ENCODE measurements around the gene BSN.
A peak's percentile ranks its signal among the peaks of the same experiment; 100 is the strongest.

The BSN gene

GRCh38 chr3:49626796-49627195, 72.5 kb downstream of the BSN start:
- Mint-ChIP-seq H3K4me1 (peaks cover 18% of the 10 kb centered on the region), H3K9me3 (no peaks in the 10 kb centered on the region), H3K27me3 (no peaks in the 10 kb centered on the region), H3K27ac (no peak overlapping the region), H3K4me3 (no peak overlapping the region)
- ATAC-seq: no peak
- no peak for DNase-seq

- Mint-ChIP-seq H3K4me1 (peaks cover 18% of the 10 kb centered on the region), H3K9me3 (no peaks in the 10 kb centered on the region), H3K4me3 (no peak overlapping the region), H3K27me3 (no peaks in the 10 kb centered on the region), H3K27ac (no peak overlapping the region)
- DNase-seq (no peak), ATAC-seq (no peak)
Measured at GRCh38 chr3:49627634-49628033, 73.4 kb downstream of the BSN start.

- Mint-ChIP-seq H3K27me3 (no peaks in the 10 kb centered on the region), H3K4me3 (no peak overlapping the region), H3K9me3 (no peaks in the 10 kb centered on the region), H3K4me1 (peaks cover 18% of the 10 kb centered on the region), H3K27ac (peak overlapping the region in 1 of 2 donors; percentile 64)
- no peak for DNase-seq
- no peak for ATAC-seq
Measured at GRCh38 chr3:49628249-49628648, 74.0 kb downstream of the BSN start.

- H3K27me3 Mint-ChIP-seq: no peaks in the 10 kb centered on the region
- ATAC-seq: no peak
- H3K4me1 Mint-ChIP-seq: peaks cover 18% of the 10 kb centered on the region
- H3K27ac Mint-ChIP-seq: no peak overlapping the region
- no peak for DNase-seq
- H3K9me3 Mint-ChIP-seq: no peaks in the 10 kb centered on the region
- H3K4me3 Mint-ChIP-seq: no peak overlapping the region
Measured at GRCh38 chr3:49629451-49629850, 75.2 kb downstream of the BSN start.

GRCh38 chr3:49629866-49630265, 75.6 kb downstream of the BSN start:
- no peak for DNase-seq
- Mint-ChIP-seq H3K9me3 (no peaks in the 10 kb centered on the region), H3K4me3 (no peak overlapping the region), H3K27me3 (no peaks in the 10 kb centered on the region), H3K4me1 (peaks cover 18% of the 10 kb centered on the region), H3K27ac (no peak overlapping the region)
- no peak for ATAC-seq

DNA sequence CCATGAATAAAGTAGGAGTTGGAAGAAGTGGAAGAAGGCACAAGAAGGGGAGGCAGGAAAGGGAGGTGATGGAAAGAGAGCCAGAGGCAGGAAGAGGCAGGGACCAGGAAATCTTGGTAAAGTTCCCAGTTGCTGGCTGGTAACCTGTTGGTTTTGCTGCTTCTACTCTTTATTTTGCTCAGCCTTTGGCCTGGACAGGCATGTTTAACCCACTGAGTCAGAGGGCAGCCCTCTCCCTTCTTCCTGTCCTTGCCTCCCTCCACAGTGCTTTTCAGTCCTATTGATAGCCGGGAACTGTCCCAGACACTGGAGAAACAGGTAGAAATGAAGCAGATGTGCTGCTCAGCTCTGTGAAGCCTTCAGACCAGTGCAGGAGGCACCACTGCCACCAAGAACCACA, 76.5 kb downstream of the BSN start:
- DNase-seq: no peak
- Mint-ChIP-seq H3K4me1 (peaks cover 18% of the 10 kb centered on the region), H3K9me3 (no peaks in the 10 kb centered on the region), H3K4me3 (no peak overlapping the region), H3K27ac (no peak overlapping the region), H3K27me3 (no peaks in the 10 kb centered on the region)
- ATAC-seq: no peak

- no peak for DNase-seq
- no peak overlapping the region for H3K27ac Mint-ChIP-seq
Measured at GRCh38 chr3:49634736-49635135, 80.5 kb downstream of the BSN start.

DNA sequence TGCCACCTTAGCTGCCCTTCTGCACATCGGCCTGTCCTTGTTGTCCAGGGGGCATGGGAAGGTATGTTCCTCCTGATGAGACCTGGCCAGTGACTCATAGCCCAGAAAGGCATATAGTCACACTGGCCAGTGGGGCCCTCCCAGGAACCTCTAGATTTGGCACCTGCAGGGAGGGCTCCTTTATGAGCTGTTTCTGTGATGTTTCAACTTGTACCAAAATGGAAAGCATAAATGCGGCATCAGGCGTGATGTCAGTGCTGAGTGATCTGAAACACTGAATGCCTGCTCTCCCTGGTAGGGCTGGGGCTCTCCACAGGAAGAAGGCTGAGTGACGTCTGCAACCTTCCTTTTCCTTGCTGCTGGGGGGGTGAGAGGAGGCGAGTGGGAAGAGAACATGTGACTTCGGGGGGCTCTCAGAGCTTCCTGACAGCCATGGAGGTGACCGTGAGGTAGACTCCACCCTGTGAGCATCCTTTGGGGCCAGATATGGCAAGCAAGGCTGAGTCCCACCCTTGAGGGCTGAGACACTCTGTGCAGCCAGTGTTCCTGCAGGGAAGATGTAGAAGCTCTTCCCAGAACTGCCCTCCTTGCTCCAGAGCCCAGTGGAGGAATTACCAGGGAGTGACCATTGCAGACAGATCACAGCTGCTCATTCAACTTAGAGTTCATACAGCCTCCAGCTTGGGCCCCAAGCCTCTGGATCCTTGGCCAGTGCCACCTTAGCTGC, 82.8 kb downstream of the BSN start:
- DNase-seq (no peak), ATAC-seq (peak; percentile 42)
- Mint-ChIP-seq H3K27ac (peak overlapping the region in 1 of 2 donors; percentile 31), H3K4me1 (peaks cover 7% of the 10 kb centered on the region), H3K9me3 (no peaks in the 10 kb centered on the region), H3K4me3 (no peak overlapping the region), H3K27me3 (no peaks in the 10 kb centered on the region)

More at GRCh38 chr3:49634736-49635135, 80.5 kb downstream of the BSN start:
- H3K4me3 Mint-ChIP-seq: no peak overlapping the region
- no peaks in the 10 kb centered on the region for H3K27me3 Mint-ChIP-seq
- H3K9me3 Mint-ChIP-seq: no peaks in the 10 kb centered on the region
- ATAC-seq: no peak
- peaks cover 7% of the 10 kb centered on the region for H3K4me1 Mint-ChIP-seq

- H3K4me1 Mint-ChIP-seq: peaks cover 7% of the 10 kb centered on the region
- no peak for DNase-seq
- H3K27ac Mint-ChIP-seq: no peak overlapping the region
- no peak overlapping the region for H3K4me3 Mint-ChIP-seq
- ATAC-seq: no peak
- no peaks in the 10 kb centered on the region for H3K9me3 Mint-ChIP-seq
- no peaks in the 10 kb centered on the region for H3K27me3 Mint-ChIP-seq
Measured at GRCh38 chr3:49638445-49638844, 84.2 kb downstream of the BSN start.

- Mint-ChIP-seq H3K27me3 (no peaks in the 10 kb centered on the region), H3K4me1 (peaks cover 7% of the 10 kb centered on the region), H3K9me3 (no peaks in the 10 kb centered on the region), H3K4me3 (no peak overlapping the region), H3K27ac (no peak overlapping the region)
- ATAC-seq (no peak), DNase-seq (no peak)
Measured at GRCh38 chr3:49639551-49639950, 85.3 kb downstream of the BSN start.

DNA sequence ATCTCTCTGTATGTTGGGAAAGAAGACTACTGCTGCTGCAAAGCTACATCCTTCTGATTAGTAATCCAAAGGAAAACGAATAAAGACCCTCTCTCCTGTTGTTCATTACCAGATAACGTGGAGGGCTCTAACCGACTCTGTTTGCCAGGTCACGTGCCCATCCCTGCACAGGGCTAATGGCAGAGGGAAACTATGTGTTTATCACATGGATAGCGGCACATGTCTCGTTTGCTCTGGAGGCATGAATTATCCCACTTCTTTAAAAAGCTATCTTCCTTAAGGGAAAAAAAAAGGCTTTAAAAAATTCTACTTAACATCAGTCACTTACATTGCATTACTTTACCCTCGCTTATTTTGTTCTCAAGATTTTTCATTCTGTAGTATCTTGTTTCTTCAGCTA, 87.0 kb downstream of the BSN start:
- Mint-ChIP-seq H3K9me3 (no peaks in the 10 kb centered on the region), H3K4me3 (no peak overlapping the region), H3K27me3 (no peaks in the 10 kb centered on the region), H3K4me1 (peaks cover 7% of the 10 kb centered on the region), H3K27ac (peak overlapping the region in 1 of 2 donors; percentile 55)
- ATAC-seq (no peak), DNase-seq (no peak)

DNA sequence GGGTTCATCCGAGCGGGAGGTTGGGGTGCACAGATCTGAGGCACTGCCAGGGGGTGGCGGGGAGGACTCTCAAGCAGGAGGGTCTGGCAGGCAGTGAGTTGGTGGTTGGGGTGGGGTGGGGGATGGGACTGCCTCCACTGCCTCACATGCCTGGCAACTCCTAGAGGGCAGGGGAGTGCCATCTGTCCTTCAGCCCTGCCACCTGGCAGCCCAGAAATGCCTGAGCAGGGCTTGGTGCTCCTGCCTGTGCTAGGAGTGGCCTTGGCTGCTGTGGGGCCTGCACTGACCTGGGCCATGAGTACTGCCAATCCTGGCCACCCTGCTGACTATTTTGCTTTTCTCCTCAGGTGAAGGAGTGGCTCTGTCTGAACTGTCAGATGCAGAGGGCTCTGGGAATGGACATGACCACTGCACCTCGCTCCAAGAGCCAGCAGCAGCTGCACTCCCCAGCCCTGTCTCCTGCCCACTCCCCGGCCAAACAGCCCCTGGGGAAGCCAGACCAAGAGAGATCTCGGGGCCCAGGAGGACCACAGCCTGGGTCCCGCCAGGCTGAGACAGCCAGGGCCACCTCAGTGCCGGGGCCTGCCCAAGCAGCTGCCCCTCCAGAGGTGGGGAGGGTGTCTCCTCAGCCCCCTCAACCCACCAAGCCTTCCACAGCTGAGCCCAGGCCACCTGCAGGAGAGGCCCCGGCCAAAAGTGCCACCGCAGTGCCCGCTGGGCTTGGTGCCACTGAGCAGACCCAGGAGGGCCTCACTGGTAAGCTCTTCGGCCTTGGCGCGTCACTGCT, 87.8 kb downstream of the BSN start:
- Mint-ChIP-seq H3K4me3 (no peak overlapping the region), H3K4me1 (peaks cover under 1% of the 10 kb centered on the region), H3K27ac (no peak overlapping the region), H3K27me3 (no peaks in the 10 kb centered on the region), H3K9me3 (no peaks in the 10 kb centered on the region)
- ATAC-seq (no peak), DNase-seq (no peak)

DNA sequence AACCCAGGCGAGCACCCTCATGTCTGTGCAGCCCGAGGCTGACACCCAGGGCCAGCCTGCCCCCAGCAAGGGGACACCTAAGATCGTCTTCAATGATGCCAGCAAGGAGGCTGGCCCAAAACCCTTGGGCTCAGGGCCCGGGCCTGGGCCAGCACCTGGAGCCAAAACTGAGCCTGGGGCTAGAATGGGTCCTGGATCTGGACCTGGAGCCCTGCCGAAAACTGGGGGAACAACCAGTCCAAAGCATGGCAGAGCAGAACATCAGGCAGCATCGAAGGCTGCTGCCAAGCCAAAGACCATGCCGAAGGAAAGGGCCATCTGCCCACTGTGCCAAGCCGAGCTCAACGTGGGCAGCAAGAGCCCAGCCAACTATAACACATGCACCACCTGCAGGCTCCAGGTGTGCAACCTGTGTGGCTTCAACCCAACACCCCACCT, 88.5 kb downstream of the BSN start:
- Mint-ChIP-seq H3K27me3 (no peaks in the 10 kb centered on the region), H3K4me1 (no peaks in the 10 kb centered on the region), H3K27ac (no peak overlapping the region), H3K9me3 (no peaks in the 10 kb centered on the region), H3K4me3 (no peak overlapping the region)
- ATAC-seq (no peak), DNase-seq (no peak)

DNA sequence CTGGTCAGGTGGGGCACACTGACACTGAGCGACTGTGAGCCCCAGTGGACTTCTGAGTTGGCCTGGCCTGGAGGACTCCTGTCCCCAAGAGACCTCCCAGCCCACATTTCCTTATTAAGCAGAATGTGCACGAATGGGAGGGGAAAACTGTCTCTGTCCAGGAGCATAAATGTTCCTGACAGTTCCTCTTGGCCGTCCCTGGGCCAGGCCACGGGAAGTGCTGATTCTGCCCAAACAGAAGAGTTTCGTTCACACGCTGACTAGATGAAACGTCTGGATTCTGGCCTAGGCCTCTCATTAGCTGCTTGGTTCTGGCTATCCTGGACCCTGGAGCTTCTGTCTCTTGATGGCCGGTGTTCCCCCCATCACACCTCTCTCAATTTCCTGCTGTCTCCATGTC, 90.4 kb downstream of the BSN start:
- ATAC-seq: no peak

GRCh38 chr3:49646236-49646635, 92.0 kb downstream of the BSN start:
- no peak overlapping the region for H3K27ac Mint-ChIP-seq
- H3K4me3 Mint-ChIP-seq: no peak overlapping the region
- H3K9me3 Mint-ChIP-seq: no peaks in the 10 kb centered on the region
- peaks cover 5% of the 10 kb centered on the region for H3K4me1 Mint-ChIP-seq
- DNase-seq (no peak), ATAC-seq (no peak)
- no peaks in the 10 kb centered on the region for H3K27me3 Mint-ChIP-seq

More for the DNA sequence above, 90.4 kb downstream of the BSN start:
- Mint-ChIP-seq H3K4me1 (no peaks in the 10 kb centered on the region), H3K27ac (no peak overlapping the region), H3K9me3 (no peaks in the 10 kb centered on the region), H3K4me3 (no peak overlapping the region), H3K27me3 (no peaks in the 10 kb centered on the region)
- DNase-seq: no peak

GRCh38 chr3:49647741-49648140, 93.5 kb downstream of the BSN start:
- no peaks in the 10 kb centered on the region for H3K9me3 Mint-ChIP-seq
- DNase-seq: no peak
- no peak overlapping the region for H3K4me3 Mint-ChIP-seq
- H3K27me3 Mint-ChIP-seq: no peaks in the 10 kb centered on the region
- no peak for ATAC-seq
- no peak overlapping the region for H3K27ac Mint-ChIP-seq
- peaks cover 5% of the 10 kb centered on the region for H3K4me1 Mint-ChIP-seq

Data from stimulated activated naive CD8-positive, alpha-beta T cell treated with anti-CD3 and anti-CD28 coated beads, Interleukin-15, amount 100 ng/mL, for 72 hours (primary cell).